Measurements from ENCODE around the gene BABAM2. TPM values are rescaled to one million over a fixed set of nuclear protein-coding genes. Genes with fewer than 3 reads are reported as not detected.
"Not testable (repeated sequence)": the region's sequence is repeated elsewhere in the genome, so short reads cannot be mapped to it uniquely, and the experiment has no call there.

BABAM2 gene
- total RNA-seq, 2 donors from 2014 or later: 36.4 to 40.9 TPM

DNA sequence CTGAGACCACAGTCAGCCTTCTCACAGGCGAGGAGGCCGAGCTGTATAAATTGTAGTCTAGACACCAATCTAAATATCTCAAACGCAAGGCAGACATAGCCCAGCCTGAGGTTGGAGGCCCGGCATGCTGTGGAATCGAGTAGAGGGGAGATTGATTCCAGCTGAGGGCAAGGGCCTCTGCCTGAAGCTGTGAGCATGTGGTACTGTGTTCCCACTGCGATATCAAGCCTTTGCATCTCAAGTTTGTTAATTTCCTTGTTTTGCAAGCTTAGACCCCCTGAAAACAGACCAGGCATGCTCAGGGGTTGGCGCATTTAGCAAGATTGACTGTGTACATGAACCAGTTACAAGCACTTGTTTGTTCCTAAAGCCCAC lies 437.0 kb downstream of the BABAM2 start:
- Histone ChIP-seq H3K9ac (ENCODE audit: extremely low read depth, low read length, poor library complexity, severe bottlenecking) (no peak overlapping the region), H3K36me3 (ENCODE audit: control insufficient read depth, insufficient read depth, low read length) (no peaks in the 10 kb centered on the region), H3K9me3 (ENCODE audit: control insufficient read depth, low read length) (no peaks in the 10 kb centered on the region), H3K27me3 (ENCODE audit: control insufficient read depth, insufficient read depth, low read length, poor library complexity, severe bottlenecking) (no peaks in the 10 kb centered on the region), H3K4me1 (ENCODE audit: control insufficient read depth, insufficient read depth, low read length) (peaks cover 9% of the 10 kb centered on the region), H3K4me3 (ENCODE audit: low read length) (no peak overlapping the region), H3K27ac (ENCODE audit: low read depth, low read length) (no peak overlapping the region)
- no peaks in the 10 kb centered on the region for H3K27me3 Mint-ChIP-seq (ENCODE audit: insufficient read depth)
- peak; percentile 31 for DNase-seq
- H3K36me3 Mint-ChIP-seq (ENCODE audit: low read depth): peaks cover 5% of the 10 kb centered on the region
- H3K9me3 Mint-ChIP-seq: peaks cover 2% of the 10 kb centered on the region
- H3K4me3 Mint-ChIP-seq: no peak overlapping the region
- WGBS, 2 experiments (ENCODE audit: insufficient coverage in 1 of 2, insufficient read length in 1 of 2): 91 to 93% methylated on average over 7 of the region's 7 CpGs
- H3K27ac Mint-ChIP-seq: no peak overlapping the region
- H3K4me1 Mint-ChIP-seq: peaks cover 7% of the 10 kb centered on the region
- TF ChIP-seq, protein P1, sequence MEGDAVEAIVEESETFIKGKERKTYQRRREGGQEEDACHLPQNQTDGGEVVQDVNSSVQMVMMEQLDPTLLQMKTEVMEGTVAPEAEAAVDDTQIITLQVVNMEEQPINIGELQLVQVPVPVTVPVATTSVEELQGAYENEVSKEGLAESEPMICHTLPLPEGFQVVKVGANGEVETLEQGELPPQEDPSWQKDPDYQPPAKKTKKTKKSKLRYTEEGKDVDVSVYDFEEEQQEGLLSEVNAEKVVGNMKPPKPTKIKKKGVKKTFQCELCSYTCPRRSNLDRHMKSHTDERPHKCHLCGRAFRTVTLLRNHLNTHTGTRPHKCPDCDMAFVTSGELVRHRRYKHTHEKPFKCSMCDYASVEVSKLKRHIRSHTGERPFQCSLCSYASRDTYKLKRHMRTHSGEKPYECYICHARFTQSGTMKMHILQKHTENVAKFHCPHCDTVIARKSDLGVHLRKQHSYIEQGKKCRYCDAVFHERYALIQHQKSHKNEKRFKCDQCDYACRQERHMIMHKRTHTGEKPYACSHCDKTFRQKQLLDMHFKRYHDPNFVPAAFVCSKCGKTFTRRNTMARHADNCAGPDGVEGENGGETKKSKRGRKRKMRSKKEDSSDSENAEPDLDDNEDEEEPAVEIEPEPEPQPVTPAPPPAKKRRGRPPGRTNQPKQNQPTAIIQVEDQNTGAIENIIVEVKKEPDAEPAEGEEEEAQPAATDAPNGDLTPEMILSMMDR (conservative IDR thresholded peaks at IDR 0.05): no peak

DNA sequence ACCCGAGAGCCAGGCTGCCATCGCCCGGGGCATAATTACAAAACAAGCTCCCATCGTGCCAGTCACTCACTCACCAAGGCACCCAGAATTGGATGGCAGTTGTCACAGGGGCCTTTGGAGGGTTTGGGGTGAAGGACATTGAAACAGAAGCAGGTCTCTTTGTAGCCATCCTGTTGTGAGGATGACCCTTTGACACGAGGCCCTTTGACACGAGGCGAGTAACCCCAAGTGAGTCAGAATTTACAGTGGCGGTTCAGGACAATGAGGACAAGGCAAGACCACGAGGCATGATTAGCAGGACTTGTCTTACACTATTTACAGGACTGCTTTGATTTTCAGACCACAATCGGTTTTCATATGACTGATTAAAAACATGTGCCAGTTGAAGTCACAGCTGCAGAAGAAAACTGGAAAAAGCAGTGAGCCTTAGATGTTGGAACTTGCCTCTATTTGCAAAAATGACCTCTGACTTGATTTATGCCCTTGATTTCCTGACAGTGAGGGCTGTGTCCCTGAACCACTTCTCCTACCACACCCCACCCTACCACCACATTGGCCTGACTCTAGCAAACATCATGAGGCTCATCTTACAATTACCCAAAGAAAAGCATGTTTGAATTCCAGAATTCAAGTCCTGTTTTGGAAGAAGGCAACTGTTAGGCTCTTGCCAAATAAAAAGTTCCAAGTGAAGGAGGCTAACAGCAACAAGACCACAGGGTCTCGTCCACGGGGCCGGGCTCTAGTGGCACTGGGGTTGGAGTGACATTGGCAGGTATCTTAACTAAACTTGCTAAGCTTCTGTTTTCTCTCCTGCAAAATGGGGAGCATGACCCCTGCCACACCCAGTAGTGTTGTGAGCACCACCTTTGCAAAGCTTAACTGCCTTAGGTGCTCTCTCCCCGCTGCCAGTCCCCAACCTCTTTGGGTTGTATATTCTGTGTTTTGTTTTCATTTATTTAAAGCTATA lies 437.7 kb downstream of the BABAM2 start:
- Histone ChIP-seq H3K4me1 (ENCODE audit: control insufficient read depth, insufficient read depth, low read length) (peaks cover 9% of the 10 kb centered on the region), H3K36me3 (ENCODE audit: control insufficient read depth, insufficient read depth, low read length) (no peaks in the 10 kb centered on the region), H3K9ac (ENCODE audit: extremely low read depth, low read length, poor library complexity, severe bottlenecking) (no peak overlapping the region), H3K27me3 (ENCODE audit: control insufficient read depth, insufficient read depth, low read length, poor library complexity, severe bottlenecking) (no peaks in the 10 kb centered on the region), H3K9me3 (ENCODE audit: control insufficient read depth, low read length) (no peaks in the 10 kb centered on the region), H3K27ac (ENCODE audit: low read depth, low read length) (no peak overlapping the region), H3K4me3 (ENCODE audit: low read length) (no peak overlapping the region)
- peak; percentile 18 for DNase-seq
- Mint-ChIP-seq H3K36me3 (ENCODE audit: low read depth) (peaks cover 5% of the 10 kb centered on the region), H3K4me3 (no peak overlapping the region), H3K27me3 (ENCODE audit: insufficient read depth) (no peaks in the 10 kb centered on the region), H3K4me1 (peaks cover 7% of the 10 kb centered on the region), H3K9me3 (peaks cover 2% of the 10 kb centered on the region), H3K27ac (no peak overlapping the region)
- 94 to 96% methylated on average over 9 to 14 of the region's 14 CpGs for WGBS, 2 experiments (ENCODE audit: insufficient coverage in 1 of 2, insufficient read length in 1 of 2)
- TF ChIP-seq, protein P1 (conservative IDR thresholded peaks at IDR 0.05): no peak

DNA sequence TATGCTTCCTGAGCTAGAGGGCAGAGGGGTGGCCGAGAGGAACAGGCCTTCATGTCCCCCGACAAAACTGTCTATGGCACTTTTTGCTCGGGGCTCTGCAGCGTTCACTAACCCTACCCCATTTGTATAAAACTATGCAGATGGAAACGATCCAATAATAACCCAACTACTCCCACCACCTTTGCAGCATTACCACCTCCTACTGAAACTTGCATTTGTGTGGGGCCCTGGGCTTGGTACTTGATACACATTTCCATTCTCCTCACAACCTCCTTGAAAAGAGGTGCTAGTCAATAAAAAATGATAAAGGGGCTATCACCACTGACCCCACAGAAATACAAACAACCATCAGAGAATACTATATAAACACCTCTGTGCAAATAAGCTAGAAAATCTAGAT lies 438.7 kb downstream of the BABAM2 start:
- WGBS, 2 experiments (ENCODE audit: insufficient coverage in 1 of 2, insufficient read length in 1 of 2): 95 to 97% methylated on average over 5 of the region's 5 CpGs
- DNase-seq: no peak
- H3K27me3 Mint-ChIP-seq (ENCODE audit: insufficient read depth): no peaks in the 10 kb centered on the region
- Histone ChIP-seq H3K27me3 (ENCODE audit: control insufficient read depth, insufficient read depth, low read length, poor library complexity, severe bottlenecking) (no peaks in the 10 kb centered on the region), H3K4me3 (ENCODE audit: low read length) (no peak overlapping the region), H3K4me1 (ENCODE audit: control insufficient read depth, insufficient read depth, low read length) (peaks cover 9% of the 10 kb centered on the region), H3K27ac (ENCODE audit: low read depth, low read length) (no peak overlapping the region), H3K36me3 (ENCODE audit: control insufficient read depth, insufficient read depth, low read length) (no peaks in the 10 kb centered on the region), H3K9ac (ENCODE audit: extremely low read depth, low read length, poor library complexity, severe bottlenecking) (no peak overlapping the region), H3K9me3 (ENCODE audit: control insufficient read depth, low read length) (no peaks in the 10 kb centered on the region)
- no peak overlapping the region for H3K27ac Mint-ChIP-seq
- peaks cover 2% of the 10 kb centered on the region for H3K9me3 Mint-ChIP-seq
- peaks cover 5% of the 10 kb centered on the region for H3K36me3 Mint-ChIP-seq (ENCODE audit: low read depth)
- H3K4me3 Mint-ChIP-seq: no peak overlapping the region
- peaks cover 7% of the 10 kb centered on the region for H3K4me1 Mint-ChIP-seq
- TF ChIP-seq, protein P1 (conservative IDR thresholded peaks at IDR 0.05): no peak

DNA sequence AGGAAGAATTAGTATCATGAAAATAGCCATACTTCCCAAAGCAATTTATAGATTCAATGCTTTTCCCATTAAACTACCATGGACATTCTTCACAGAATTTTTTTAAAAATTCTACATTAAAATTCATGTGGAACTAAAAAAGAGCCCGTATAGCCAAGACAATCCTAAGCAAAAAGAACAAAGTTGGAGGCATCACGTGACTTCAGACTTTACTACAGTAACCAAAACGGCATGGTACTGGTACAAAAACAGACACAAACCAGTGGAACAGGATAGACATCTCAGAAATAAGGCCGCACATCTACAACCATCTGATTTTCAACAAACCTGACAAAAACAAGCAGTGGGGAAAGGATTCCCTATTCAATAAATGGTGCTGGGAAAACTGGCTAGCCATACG lies 440.2 kb downstream of the BABAM2 start:
- not testable (repeated sequence) for H3K27ac Mint-ChIP-seq; H3K27me3 Mint-ChIP-seq (ENCODE audit: insufficient read depth); H3K36me3 Mint-ChIP-seq (ENCODE audit: low read depth); H3K9me3 Mint-ChIP-seq; H3K36me3 ChIP-seq (ENCODE audit: control insufficient read depth, insufficient read depth, low read length); H3K4me3 ChIP-seq (ENCODE audit: low read length); H3K27me3 ChIP-seq (ENCODE audit: control insufficient read depth, insufficient read depth, low read length, poor library complexity, severe bottlenecking); H3K9me3 ChIP-seq (ENCODE audit: control insufficient read depth, low read length); H3K27ac ChIP-seq (ENCODE audit: low read depth, low read length); H3K4me1 ChIP-seq (ENCODE audit: control insufficient read depth, insufficient read depth, low read length); H3K9ac ChIP-seq (ENCODE audit: extremely low read depth, low read length, poor library complexity, severe bottlenecking); DNase-seq; H3K4me1 Mint-ChIP-seq; H3K4me3 Mint-ChIP-seq
- WGBS, 2 experiments (ENCODE audit: insufficient coverage in 1 of 2, insufficient read length in 1 of 2): 73 to 75% methylated on average over 4 to 5 of the region's 5 CpGs

DNA sequence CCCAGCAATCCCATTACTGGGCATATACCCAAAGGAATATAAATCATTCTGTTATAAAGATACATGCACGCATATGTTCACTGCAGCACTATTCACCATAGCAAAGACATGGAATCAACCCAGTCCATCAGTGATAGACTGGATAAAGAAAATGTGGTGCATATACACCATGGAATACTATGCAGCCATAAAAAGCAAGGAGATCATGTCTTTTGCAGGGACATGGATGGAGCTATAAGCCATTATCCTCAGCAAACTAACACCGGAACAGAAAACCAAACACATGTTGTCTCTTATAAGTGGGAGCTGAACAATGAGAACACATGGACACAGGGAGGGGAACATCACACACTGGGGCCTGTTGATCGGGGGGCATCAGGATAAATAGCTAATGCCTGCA lies 441.3 kb downstream of the BABAM2 start:
- not testable (repeated sequence) for H3K27me3 Mint-ChIP-seq (ENCODE audit: insufficient read depth); DNase-seq; H3K36me3 ChIP-seq (ENCODE audit: control insufficient read depth, insufficient read depth, low read length)

More for the DNA sequence above, 441.3 kb downstream of the BABAM2 start:
- H3K9me3 ChIP-seq (ENCODE audit: control insufficient read depth, low read length); H3K9me3 Mint-ChIP-seq; H3K9ac ChIP-seq (ENCODE audit: extremely low read depth, low read length, poor library complexity, severe bottlenecking); H3K36me3 Mint-ChIP-seq (ENCODE audit: low read depth); H3K4me3 Mint-ChIP-seq; H3K27me3 ChIP-seq (ENCODE audit: control insufficient read depth, insufficient read depth, low read length, poor library complexity, severe bottlenecking); H3K27ac Mint-ChIP-seq; H3K4me1 Mint-ChIP-seq; H3K4me1 ChIP-seq (ENCODE audit: control insufficient read depth, insufficient read depth, low read length); H3K27ac ChIP-seq (ENCODE audit: low read depth, low read length); H3K4me3 ChIP-seq (ENCODE audit: low read length): not testable (repeated sequence)
- 90 to 98% methylated on average over 2 to 3 of the region's 3 CpGs for WGBS, 2 experiments (ENCODE audit: insufficient coverage in 1 of 2, insufficient read length in 1 of 2)

Measured in endodermal cell (in vitro differentiated cells).